Fibroblast of peridontal ligament (primary cell): ENCODE measurements around the gene MTAP.
A peak's percentile ranks its signal among the peaks of the same experiment; 100 is the strongest.

Source experiments
- DNase-seq: peaks from one replicate; pipeline ENCODE4 v3.0.0-alpha.2; 2010; ENCODE audit errors: extremely low read depth

MTAP gene

DNA sequence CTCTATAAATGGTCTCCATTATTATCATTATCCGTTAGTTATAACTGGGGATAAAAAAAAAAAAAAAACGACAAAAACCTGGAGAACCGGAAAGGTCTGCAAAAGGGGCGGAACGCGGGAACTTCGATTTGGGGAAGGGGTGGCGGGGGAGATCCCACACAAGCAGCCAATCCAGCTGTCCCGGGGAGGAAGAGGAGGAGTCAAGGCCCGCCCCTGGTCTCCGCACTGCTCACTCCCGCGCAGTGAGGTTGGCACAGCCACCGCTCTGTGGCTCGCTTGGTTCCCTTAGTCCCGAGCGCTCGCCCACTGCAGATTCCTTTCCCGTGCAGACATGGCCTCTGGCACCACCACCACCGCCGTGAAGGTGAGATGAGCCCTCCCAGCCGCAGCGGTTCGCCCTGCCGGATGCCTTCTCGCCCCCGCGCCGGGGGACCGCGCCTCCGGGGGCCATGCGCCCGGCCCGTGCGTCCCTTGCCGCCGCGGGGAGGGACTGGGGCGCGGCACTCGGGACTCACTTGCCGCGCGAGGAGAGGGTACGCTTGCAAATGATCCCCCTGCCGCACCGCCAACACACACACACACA, at the start of gene MTAP:
Gene MTAP (plus strand): TSS at position 219 of the 583 bp plus-strand sequence. CDS start 113 bp downstream, at position 332.
- DNase-seq = peak; percentile 93

DNA sequence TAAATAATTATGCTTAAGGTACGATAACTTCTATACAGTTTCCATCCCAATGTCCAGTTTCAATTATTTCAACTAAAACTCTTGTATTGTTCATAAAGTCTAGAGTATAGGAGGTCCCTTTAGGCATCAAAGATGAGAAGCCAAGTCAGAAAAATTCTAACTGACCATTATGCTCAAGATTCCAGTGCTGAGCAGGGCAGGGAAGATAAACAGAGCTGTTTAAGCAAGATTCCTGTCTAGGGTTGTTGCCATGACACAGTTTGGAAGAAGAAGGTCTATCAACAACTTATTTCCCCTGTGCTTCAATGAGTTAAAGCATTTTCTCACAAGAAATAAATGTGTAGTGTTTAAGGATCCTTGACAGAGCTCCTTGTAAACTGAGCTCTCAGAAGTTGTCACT, 48.9 kb upstream of the MTAP start:
- DNase-seq = no peak

GRCh38 chr9:21754741-21755140, 47.7 kb upstream of the MTAP start:
- no peak for DNase-seq

GRCh38 chr9:21758540-21758939, 43.9 kb upstream of the MTAP start:
- no peak for DNase-seq

GRCh38 chr9:21761309-21761901, 41.0 kb upstream of the MTAP start:
- DNase-seq = peak; percentile 49

DNA sequence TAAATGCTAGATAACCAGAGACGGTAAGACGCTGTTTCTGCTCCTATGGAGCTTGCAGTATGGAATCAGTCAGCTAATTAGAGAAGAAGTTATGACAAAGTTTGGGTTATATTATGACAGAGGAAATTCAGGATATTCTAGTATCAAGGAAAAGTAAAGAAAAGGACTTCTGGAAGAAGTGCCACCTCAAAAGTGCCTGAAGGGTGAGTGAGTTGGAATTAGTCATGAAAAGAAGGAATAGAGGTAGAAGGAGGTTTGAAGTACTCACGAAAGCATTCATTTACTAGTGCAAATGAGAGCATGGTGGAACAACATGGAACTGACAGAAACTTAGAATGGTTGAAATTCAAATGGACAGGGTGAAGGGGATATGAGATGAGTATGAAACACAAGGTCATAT, 40.4 kb upstream of the MTAP start:
- DNase-seq = no peak

DNA sequence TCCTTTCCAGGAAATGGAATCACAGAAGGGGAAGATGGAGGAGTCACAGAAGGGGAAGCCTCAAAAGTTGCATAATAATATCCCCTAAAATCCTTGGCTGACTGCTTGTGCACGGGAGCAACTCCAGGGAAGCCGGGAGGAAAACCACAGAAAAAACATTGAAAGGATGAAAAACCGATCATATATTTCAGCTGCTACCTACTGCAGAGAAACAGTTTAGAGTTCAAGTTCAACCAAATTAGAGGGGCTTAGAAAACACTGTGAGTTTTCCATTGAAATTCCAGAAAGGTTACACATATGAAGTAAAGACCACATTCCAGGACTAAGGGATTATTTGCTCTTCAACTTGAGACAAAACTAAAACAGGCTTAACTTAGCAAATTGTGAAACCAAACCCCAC, 37.6 kb upstream of the MTAP start:
- peak; percentile 70 for DNase-seq

DNA sequence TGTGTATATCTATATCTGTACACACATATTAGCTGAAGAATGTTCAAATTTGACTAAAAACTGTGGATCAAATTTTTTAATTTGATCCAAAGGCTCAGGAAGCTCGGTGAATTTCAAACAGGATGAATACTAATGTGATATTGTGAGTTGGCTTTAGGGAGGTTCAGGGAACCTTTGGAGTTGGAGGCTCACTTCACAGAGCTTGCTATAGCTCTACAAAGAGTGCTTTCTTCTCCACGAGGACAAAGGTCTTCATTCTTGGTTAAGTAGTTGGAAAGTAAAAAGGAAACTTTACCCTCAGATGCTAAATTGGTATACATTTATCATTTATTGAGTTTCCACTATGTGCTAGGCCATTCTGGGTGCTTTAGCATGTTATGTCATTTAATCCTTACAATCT, 36.3 kb upstream of the MTAP start:
- DNase-seq = no peak

DNA sequence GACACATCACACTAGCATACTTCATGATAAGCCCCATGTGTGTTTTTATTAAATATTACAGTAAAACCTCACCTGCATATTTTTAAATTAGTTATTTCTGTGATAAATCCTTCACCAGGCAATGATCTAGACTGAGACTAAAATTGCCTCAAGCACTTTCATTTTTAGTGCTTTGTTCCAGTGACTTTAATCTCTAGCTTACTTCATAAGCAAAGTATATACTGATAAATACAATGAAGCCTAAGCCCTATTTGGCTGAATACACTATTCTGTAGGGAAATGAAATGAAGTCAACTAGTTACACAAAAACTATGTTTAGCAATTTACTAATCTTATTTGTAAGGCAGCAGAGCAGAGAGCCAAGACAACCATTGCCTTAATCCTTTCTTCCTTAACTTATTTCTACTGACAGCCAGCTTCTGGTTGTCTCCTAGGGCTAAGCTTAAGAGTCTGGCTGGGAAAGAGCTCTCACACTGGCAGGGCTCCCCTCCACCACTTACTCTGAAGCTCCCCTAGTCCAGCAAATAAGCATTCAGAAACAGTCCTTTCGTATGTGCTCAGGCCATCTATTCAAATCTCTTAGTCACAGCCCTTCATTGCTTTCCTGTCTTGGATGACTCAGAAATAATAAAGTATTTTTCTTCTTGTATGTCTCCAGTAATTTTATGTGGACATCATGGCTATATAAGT, 31.4 kb upstream of the MTAP start:
- peak; percentile 79 for DNase-seq

DNA sequence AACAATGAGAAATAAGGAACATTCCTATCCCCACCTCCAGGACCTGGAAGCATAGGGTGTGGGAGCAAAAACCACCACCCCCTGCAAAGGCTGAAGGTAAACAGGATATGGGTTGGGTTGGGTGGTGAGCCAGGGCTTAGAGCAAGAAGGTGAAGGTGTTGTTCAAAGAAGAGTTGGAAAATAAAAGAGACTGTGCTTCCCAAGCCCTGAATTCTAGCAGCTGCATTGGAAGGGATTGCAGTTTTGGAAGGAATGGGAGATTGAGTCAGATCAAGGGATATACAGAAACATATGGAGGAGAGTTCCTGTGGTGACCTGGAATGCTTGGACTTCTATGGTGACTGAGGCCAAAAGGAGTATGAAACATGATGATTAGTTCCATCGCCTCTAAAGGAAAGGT, 24.7 kb upstream of the MTAP start:
- DNase-seq = peak; percentile 90

GRCh38 chr9:21778304-21778703, 24.1 kb upstream of the MTAP start:
- peak; percentile 76 for DNase-seq

- DNase-seq = peak; percentile 38
Observed at GRCh38 chr9:21779397-21779796, 23.0 kb upstream of the MTAP start.

DNA sequence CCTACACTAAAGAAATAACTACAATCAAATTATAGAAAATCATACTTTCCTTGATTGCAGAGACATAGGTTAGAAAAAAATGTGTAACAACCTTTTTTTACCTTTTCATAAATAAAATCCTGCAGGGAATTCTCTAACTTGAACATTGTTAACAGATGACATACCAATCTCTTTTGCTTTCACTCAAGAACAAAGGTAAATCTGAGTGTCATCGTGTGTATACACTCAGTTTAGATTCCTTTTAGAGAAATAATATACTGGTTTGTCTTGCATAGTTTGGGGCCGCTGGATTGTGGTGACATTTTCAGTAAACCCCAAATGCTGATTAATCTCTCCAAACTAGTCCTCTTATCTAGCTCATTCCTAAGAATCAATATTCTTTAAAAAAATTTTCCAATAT, 20.8 kb upstream of the MTAP start:
- no peak for DNase-seq

DNA sequence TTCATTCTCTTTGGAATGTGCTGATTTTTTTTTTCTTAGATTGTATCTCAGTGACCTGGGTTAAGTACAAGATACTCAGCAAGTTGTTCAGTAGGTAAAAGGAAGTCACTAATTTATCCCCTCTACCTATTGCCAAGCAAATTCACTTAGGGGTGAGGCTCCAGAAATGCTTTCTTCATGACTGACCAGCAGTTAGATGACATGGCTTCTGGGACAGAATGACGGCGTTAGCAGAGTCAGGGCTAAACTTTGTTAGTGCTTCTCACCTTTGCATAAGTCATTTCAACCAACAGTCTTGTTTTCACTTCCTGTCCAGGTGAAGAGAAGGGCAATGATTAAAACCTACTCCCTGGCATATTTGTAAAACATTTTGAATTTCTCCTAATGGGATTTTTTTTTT, 20.2 kb upstream of the MTAP start:
- DNase-seq = no peak

GRCh38 chr9:21788752-21789151, 13.7 kb upstream of the MTAP start:
- no peak for DNase-seq

DNA sequence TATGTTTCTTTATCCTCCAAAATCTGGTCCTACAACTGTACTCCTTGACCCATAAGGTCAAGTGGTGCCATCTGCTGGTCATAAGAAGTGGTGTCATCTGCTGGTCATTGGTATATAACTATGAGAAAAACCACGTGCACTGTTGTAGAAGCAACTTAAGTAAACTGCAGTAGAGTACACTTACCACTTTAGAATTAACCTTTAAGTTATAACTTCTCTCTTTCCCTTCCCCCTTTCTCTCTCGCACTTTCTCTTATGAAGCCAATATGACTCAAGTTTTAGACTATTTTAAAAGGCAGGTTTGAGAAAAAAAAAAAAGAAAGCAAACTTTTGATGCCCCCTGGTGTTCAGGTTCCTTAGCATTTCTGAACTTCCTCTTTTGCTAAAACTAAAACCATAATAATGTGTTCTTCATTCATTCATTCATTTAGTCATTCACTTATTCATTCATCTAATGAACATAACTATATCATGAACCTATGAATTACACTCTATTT, 12.8 kb upstream of the MTAP start:
- DNase-seq = peak; percentile 96

DNA sequence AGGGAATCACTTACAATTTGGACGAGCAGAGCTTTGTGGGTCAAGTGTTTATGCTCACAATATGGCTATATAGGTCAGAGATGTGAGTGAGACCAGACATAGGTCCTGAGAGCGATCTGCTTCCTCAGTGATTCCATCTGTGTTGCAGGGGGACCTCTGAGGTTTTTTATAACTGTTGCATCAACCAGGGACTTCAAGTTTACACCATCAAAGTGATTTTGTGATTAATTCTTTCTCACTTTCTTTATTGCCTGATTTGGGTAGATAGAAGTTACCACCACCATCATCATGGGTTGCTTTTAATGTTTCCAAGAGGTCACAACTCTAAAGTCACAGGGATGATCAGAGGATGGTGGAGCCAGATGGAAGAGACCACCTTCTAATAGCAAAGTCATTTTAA, 7.0 kb upstream of the MTAP start:
- DNase-seq = no peak

GRCh38 chr9:21796768-21797167, 5.7 kb upstream of the MTAP start:
- DNase-seq = no peak

DNA sequence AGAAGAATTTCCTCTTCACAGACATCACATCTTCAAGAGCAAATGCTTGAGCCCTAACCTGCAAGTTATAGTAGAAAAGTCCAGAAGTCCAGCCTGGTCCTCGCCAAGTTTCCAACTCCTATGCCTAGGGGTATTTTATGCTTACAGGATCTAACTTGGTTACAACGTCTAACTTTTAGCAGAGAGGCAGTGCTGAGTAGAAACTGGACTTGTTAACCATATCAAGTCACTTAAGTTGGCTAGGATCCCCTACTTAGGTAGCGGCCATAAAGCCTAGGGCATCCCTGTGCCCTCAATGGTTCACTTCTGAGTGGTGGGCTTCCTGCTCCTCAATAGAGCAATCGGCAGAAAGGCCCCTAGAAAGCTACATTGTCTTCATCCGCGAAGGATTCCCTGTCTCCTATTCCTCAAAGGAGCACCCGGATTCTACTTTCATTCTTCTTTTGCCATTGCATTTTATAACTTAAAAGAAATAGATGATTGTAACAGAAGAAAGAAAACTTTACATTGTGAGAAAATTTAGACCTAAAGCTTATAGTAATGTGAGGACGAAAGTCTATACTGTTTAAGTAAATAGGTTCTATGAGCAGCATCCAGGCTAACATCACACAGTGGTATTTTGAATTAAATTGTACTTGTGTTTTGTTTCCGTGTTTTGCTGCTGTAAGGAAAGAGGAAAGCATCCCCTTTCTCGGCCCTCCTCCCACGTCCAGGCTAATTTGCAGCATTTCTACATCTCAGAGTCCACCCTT, 1.3 kb upstream of the MTAP start:
- DNase-seq = no peak

GRCh38 chr9:21801683-21802417, 586 bp upstream of the MTAP start:
- peak; percentile 88 for DNase-seq

GRCh38 chr9:21803649-21804048, 1.2 kb downstream of the MTAP start:
- peak; percentile 39 for DNase-seq

DNA sequence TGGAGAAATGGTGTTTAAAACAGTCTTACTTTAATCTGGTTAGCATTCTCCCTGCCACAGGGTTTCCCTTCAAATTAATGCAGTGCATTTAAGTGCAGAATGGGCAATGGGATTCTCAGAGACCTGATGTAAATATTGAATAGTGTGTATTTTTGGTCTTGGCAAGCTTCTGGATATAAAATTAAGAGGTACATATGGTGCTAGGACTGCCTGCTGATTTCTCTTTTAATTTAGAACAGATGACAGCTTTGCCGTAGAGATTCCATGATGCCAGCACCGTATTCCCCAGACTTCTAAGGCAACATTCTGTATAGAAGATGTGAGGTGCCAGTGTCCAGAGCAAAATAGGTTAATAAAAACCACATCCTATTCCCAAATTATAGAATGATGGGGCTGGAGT, 1.9 kb downstream of the MTAP start:
- no peak for DNase-seq
